ENCODE measurements around the gene TMEM235.

Gene TMEM235

DNA sequence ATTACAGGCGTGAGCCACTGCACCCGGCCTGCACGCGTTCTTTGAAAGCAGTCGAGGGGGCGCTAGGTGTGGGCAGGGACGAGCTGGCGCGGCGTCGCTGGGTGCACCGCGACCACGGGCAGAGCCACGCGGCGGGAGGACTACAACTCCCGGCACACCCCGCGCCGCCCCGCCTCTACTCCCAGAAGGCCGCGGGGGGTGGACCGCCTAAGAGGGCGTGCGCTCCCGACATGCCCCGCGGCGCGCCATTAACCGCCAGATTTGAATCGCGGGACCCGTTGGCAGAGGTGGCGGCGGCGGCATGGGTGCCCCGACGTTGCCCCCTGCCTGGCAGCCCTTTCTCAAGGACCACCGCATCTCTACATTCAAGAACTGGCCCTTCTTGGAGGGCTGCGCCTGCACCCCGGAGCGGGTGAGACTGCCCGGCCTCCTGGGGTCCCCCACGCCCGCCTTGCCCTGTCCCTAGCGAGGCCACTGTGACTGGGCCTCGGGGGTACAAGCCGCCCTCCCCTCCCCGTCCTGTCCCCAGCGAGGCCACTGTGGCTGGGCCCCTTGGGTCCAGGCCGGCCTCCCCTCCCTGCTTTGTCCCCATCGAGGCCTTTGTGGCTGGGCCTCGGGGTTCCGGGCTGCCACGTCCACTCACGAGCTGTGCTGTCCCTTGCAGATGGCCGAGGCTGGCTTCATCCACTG, 17.3 kb upstream of the TMEM235 start, which contains the start of gene BIRC5 (continued):
- TF ChIP-seq INSM2 (tag by site-specific recombination; IDR thresholded peaks at IDR 0.05) (peak; percentile 80), ZNF391 (tag by site-specific recombination; IDR thresholded peaks at IDR 0.05; ENCODE audit: borderline replicate concordance, low read depth) (peak; percentile 92; the same call in 1 of the 2 replicates), ZNF175 (tag by site-specific recombination; IDR thresholded peaks at IDR 0.05) (no peak), HOXC10 (CRISPR knock-in tag; IDR thresholded peaks at IDR 0.05) (peak; percentile 69; the same call in 1 of the 2 replicates), ZNF449 (tag by site-specific recombination; IDR thresholded peaks at IDR 0.05) (0 out of 2 replicates have a peak, but pooled peaks have one; percentile 10), YY1 (tag by site-specific recombination; IDR thresholded peaks at IDR 0.05) (peak; percentile 93), GLIS1 (tag by site-specific recombination; IDR thresholded peaks at IDR 0.05) (peak; percentile 87), ZNF423 (tag by site-specific recombination; IDR thresholded peaks at IDR 0.05) (peak; percentile 53; the same call in 1 of the 2 replicates), SCRT1 (tag by site-specific recombination; IDR thresholded peaks at IDR 0.05; ENCODE audit: borderline replicate concordance) (no peak), ZFP69B (tag by site-specific recombination; IDR thresholded peaks at IDR 0.05) (peak; percentile 50), WT1 (tag by site-specific recombination; IDR thresholded peaks at IDR 0.05) (peak; percentile 49; the same call in 1 of the 2 replicates), SETDB1 (IDR thresholded peaks at IDR 0.05; ENCODE audit: insufficient read length, low read length) (no peak), AEBP2 (tag by site-specific recombination; IDR thresholded peaks at IDR 0.05; ENCODE audit: borderline replicate concordance) (no peak), ZNF2 (tag by site-specific recombination; IDR thresholded peaks at IDR 0.05) (peak; percentile 52; the same call in 1 of the 2 replicates), ZBTB44 (tag by site-specific recombination; IDR thresholded peaks at IDR 0.05) (peak; percentile 34; the same call in 1 of the 2 replicates), ZNF830 (tag by site-specific recombination; IDR thresholded peaks at IDR 0.05; ENCODE audit: low read depth) (no peak), ZBTB8A (tag by site-specific recombination; IDR thresholded peaks at IDR 0.05) (peak; percentile 59; the same call in 1 of the 2 replicates), ZNF792 (tag by site-specific recombination; IDR thresholded peaks at IDR 0.05) (no peak), KLF16 (tag by site-specific recombination; IDR thresholded peaks at IDR 0.05) (peak; percentile 98), ZIC2 (tag by site-specific recombination; IDR thresholded peaks at IDR 0.05) (peak; percentile 74), PBX3 (CRISPR knock-in tag; IDR thresholded peaks at IDR 0.05) (peak; percentile 85; the same call in 1 of the 2 replicates), ZNF394 (tag by site-specific recombination; IDR thresholded peaks at IDR 0.05; ENCODE audit: borderline replicate concordance) (peak; percentile 45; the same call in 1 of the 2 replicates), ZNF624 (tag by site-specific recombination; IDR thresholded peaks at IDR 0.05) (no peak), ZNF10 (tag by site-specific recombination; IDR thresholded peaks at IDR 0.05) (no peak), ZNF701 (tag by site-specific recombination; IDR thresholded peaks at IDR 0.05) (no peak), ZNF791 (tag by site-specific recombination; IDR thresholded peaks at IDR 0.05) (no peak), ZNF629 (tag by site-specific recombination; IDR thresholded peaks at IDR 0.05) (peak; percentile 45; the same call in 1 of the 2 replicates), ZNF24 (tag by site-specific recombination; IDR thresholded peaks at IDR 0.05) (peak; percentile 69; the same call in 1 of the 2 replicates), ZNF521 (tag by site-specific recombination; IDR thresholded peaks at IDR 0.05) (no peak)
- TF ChIP-seq, protein P1, sequence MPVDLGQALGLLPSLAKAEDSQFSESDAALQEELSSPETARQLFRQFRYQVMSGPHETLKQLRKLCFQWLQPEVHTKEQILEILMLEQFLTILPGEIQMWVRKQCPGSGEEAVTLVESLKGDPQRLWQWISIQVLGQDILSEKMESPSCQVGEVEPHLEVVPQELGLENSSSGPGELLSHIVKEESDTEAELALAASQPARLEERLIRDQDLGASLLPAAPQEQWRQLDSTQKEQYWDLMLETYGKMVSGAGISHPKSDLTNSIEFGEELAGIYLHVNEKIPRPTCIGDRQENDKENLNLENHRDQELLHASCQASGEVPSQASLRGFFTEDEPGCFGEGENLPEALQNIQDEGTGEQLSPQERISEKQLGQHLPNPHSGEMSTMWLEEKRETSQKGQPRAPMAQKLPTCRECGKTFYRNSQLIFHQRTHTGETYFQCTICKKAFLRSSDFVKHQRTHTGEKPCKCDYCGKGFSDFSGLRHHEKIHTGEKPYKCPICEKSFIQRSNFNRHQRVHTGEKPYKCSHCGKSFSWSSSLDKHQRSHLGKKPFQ (tag by site-specific recombination; IDR thresholded peaks at IDR 0.05), result 0 out of 2 replicates have a peak, but pooled peaks have one; percentile 32

Measured in HEK293 (cell line).